DOHH2 (cell line): ENCODE measurements around the gene MARS1.

Experiments used
- H3F3A ChIP-seq: fragments of 200-600 bp; sonication (generic), shearing (Covaris generic); 2 replicates; pipeline ENCODE4 v1.6.0; 2016; ENCODE audit warnings: antibody characterized with exemption, mild to moderate bottlenecking; ENCODE audit not compliant: control insufficient read depth, insufficient read depth
- H3K27ac ChIP-seq: fragments of 200-600 bp; sonication (generic); 2 replicates; pipeline ENCODE4 v1.5.1; 2014; ENCODE audit warnings: low read depth, mild to moderate bottlenecking, low read length, moderate library complexity
- H3K27me3 ChIP-seq: fragments of 200-600 bp; sonication (generic); 2 replicates; pipeline ENCODE4 v1.6.1; 2014; ENCODE audit warnings: mild to moderate bottlenecking, low read length, mixed read lengths; ENCODE audit not compliant: control insufficient read depth
- H3K36me3 ChIP-seq: fragments of 200-600 bp; sonication (generic); 2 replicates; pipeline ENCODE4 v1.6.1; 2014; ENCODE audit warnings: mild to moderate bottlenecking, low read length, moderate library complexity, mixed read lengths; ENCODE audit not compliant: control insufficient read depth
- H3K4me1 ChIP-seq: fragments of 200-600 bp; sonication (generic); 2 replicates; pipeline ENCODE4 v1.6.1; 2014; ENCODE audit warnings: mild to moderate bottlenecking, low read length, mixed read lengths; ENCODE audit not compliant: control insufficient read depth
- H3K4me2 ChIP-seq: fragments of 200-600 bp; sonication (generic); 2 replicates; pipeline ENCODE4 v1.6.0; 2014; ENCODE audit warnings: mild to moderate bottlenecking, low read length, moderate library complexity
- H3K4me3 ChIP-seq: fragments of 200-600 bp; sonication (generic); 2 replicates; pipeline ENCODE4 v1.5.1; 2014; ENCODE audit warnings: mild to moderate bottlenecking, low read length, mixed read lengths
- H3K79me2 ChIP-seq: fragments of 200-600 bp; sonication (generic); 2 replicates; pipeline ENCODE4 v1.6.1; 2014; ENCODE audit warnings: mild to moderate bottlenecking, low read length, mixed read lengths; ENCODE audit not compliant: control insufficient read depth
- H3K9me2 ChIP-seq: fragments of 200-600 bp; sonication (generic); replicated peaks from 2 replicates; pipeline ENCODE4 v1.6.1; 2014; ENCODE audit warnings: mild to moderate bottlenecking, low read length, mixed read lengths; ENCODE audit not compliant: control insufficient read depth
- H3K9me3 ChIP-seq: fragments of 200-600 bp; sonication (generic); 2 replicates; pipeline ENCODE4 v1.6.1; 2014; ENCODE audit warnings: antibody characterized with exemption, low read length, mixed read lengths; ENCODE audit not compliant: control insufficient read depth, insufficient read depth
- H4K20me1 ChIP-seq: fragments of 200-600 bp; sonication (generic); 2 replicates; pipeline ENCODE4 v1.6.0; 2014; ENCODE audit warnings: low read depth, mild to moderate bottlenecking, antibody characterized with exemption, low read length, moderate library complexity; ENCODE audit not compliant: control insufficient read depth, insufficient read depth
- EZH2phosphoT487 ChIP-seq: fragments of 200-600 bp; sonication (generic); IDR thresholded peaks from 2 replicates; pipeline ENCODE4 v1.6.1; 2017; ENCODE audit warnings: borderline replicate concordance, mild to moderate bottlenecking, antibody characterized with exemption, low read length, moderate library complexity, mixed read lengths
- TF ChIP-seq, protein P1 (sequence below): fragments of 200-600 bp; sonication (generic); IDR thresholded peaks from one replicate; pipeline ENCODE4 v1.5.1; 2014; ENCODE audit warnings: antibody characterized with exemption, mild to moderate bottlenecking, low read depth, low read length; ENCODE audit not compliant: poor library complexity, severe bottlenecking

MARS1 gene

DNA sequence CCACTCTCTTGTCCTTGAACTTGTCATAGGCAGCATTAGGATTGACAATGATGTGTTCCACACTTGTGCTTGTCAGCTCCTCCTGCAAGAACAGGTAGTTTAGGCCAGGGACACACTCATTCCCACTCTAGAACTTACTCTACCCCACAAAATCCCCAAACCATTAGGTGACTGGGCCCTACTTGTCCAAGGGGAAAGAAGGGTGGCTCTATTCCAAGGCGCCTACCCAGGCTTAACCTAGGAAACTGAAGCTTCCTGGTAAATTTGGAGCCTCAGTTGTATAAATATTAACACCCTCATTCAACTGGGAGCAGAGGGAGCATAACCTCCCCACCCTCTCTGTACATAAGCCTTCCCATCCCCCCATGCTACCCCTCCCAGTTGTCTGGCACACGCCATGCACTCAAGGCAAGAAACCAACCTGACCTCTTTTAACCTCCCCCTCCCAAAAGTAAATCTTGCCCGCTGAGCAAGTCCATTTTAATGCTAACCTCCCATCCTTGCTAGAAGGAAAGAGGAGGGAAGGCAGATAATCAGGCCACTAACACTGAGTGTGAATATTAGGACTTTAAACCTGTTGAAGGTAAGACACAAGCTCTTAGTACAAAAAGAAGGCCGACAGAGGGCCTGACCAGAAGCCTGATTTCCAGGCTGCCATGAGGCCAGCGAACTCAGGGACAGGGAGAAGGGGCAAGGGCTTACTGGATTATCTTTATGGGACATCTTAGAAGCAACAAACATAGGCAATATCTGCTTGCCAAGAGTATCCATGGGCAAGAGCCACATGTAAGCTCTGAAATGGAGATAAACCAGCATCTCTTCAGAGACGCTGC lies 48.1 kb downstream of the MARS1 start:
- H3K27me3 ChIP-seq = no peaks in the 10 kb centered on the region
- H3K79me2 ChIP-seq = no peaks in the 10 kb centered on the region
- H3K9me2 ChIP-seq = no peaks in the 10 kb centered on the region
- no peaks in the 10 kb centered on the region for H3K9me3 ChIP-seq
- no peak for TF ChIP-seq EZH2phosphoT487
- TF ChIP-seq, protein P1, sequence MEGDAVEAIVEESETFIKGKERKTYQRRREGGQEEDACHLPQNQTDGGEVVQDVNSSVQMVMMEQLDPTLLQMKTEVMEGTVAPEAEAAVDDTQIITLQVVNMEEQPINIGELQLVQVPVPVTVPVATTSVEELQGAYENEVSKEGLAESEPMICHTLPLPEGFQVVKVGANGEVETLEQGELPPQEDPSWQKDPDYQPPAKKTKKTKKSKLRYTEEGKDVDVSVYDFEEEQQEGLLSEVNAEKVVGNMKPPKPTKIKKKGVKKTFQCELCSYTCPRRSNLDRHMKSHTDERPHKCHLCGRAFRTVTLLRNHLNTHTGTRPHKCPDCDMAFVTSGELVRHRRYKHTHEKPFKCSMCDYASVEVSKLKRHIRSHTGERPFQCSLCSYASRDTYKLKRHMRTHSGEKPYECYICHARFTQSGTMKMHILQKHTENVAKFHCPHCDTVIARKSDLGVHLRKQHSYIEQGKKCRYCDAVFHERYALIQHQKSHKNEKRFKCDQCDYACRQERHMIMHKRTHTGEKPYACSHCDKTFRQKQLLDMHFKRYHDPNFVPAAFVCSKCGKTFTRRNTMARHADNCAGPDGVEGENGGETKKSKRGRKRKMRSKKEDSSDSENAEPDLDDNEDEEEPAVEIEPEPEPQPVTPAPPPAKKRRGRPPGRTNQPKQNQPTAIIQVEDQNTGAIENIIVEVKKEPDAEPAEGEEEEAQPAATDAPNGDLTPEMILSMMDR = no peak
- no peaks in the 10 kb centered on the region for H4K20me1 ChIP-seq
- no peaks in the 10 kb centered on the region for H3K4me1 ChIP-seq
- H3F3A ChIP-seq = peaks cover 2% of the 10 kb centered on the region; the same call in 1 of the 2 replicates
- H3K4me2 ChIP-seq = no peak overlapping the region
- no peak overlapping the region for H3K4me3 ChIP-seq
- H3K27ac ChIP-seq = no peak overlapping the region
- H3K36me3 ChIP-seq = peaks cover 45% of the 10 kb centered on the region

DNA sequence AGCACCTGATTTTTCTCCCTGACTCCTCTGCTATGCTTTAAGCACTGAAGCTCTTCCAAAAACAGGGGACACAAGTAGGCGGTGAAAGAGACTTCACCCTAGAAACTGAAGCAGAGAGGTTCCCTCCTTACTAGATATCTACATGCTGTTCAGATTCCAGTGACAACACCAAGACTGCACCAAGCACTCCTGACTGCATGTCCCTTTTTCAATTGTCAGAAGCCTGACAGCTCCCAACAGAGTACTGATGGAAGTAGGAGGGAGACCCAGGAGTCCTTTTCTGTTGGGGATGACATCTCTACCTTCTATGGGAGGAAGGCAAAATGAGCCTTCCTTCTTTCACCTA lies 48.7 kb downstream of the MARS1 start:
- TF ChIP-seq, protein P1 = no peak
- TF ChIP-seq EZH2phosphoT487 = no peak
- peaks cover 45% of the 10 kb centered on the region for H3K36me3 ChIP-seq
- no peak overlapping the region for H3K4me2 ChIP-seq
- H3K27me3 ChIP-seq = no peaks in the 10 kb centered on the region
- H3F3A ChIP-seq = peaks cover 2% of the 10 kb centered on the region; the same call in 1 of the 2 replicates
- no peaks in the 10 kb centered on the region for H3K9me2 ChIP-seq
- H3K27ac ChIP-seq = no peak overlapping the region
- H3K4me3 ChIP-seq = no peak overlapping the region
- no peaks in the 10 kb centered on the region for H3K4me1 ChIP-seq
- H3K9me3 ChIP-seq = no peaks in the 10 kb centered on the region
- H3K79me2 ChIP-seq = no peaks in the 10 kb centered on the region
- H4K20me1 ChIP-seq = no peaks in the 10 kb centered on the region

DNA sequence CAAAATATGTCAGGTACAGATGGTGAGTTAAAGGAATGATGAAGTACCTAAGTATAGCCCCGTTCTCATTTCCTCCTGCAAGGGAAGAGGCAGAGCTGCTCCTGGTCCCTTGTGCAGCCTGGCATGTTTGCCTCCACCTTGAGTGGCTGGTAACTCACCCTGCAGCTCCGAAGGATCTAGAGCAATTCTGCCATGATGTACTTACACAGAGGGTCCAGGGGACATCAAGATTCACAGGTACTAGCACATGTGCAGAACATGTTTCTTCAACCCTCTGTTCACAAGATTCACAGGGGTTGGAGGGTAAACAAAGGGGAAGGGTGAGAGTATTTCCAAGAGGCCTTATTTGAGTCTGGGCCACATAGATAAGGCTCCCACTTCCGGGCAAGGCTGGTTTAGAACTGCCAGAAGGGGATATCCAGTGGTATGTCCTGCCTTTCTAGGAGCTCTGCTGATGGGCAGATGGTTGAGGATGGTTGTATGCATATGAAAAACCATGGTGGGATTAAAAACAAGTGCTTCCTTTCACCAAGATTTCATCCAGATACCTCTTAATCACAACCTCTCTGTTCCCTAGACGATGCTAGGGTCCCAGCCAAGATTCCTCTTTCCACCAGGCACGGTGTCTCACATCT lies 51.4 kb downstream of the MARS1 start:
- H3F3A ChIP-seq = peaks cover 3% of the 10 kb centered on the region; the same call in 1 of the 2 replicates
- no peaks in the 10 kb centered on the region for H3K4me1 ChIP-seq
- no peaks in the 10 kb centered on the region for H3K9me2 ChIP-seq
- no peak overlapping the region for H3K4me2 ChIP-seq
- H3K79me2 ChIP-seq = peaks cover 7% of the 10 kb centered on the region
- no peaks in the 10 kb centered on the region for H3K27me3 ChIP-seq
- no peak for TF ChIP-seq EZH2phosphoT487
- TF ChIP-seq, protein P1 = no peak
- H3K9me3 ChIP-seq = no peaks in the 10 kb centered on the region
- H3K36me3 ChIP-seq = peaks cover 29% of the 10 kb centered on the region
- no peak overlapping the region for H3K27ac ChIP-seq
- H4K20me1 ChIP-seq = no peaks in the 10 kb centered on the region
- no peak overlapping the region for H3K4me3 ChIP-seq
